GM18508 (cell line): ENCODE results near the gene PSTPIP2.
A peak's percentile ranks its signal among the peaks of the same experiment; 100 is the strongest.
"Not testable (repeated sequence)": the region's sequence is repeated elsewhere in the genome, so short reads cannot be mapped to it uniquely, and the experiment has no call there.

Experiments used
- ATAC-seq: cut with Tn5 transposase; IDR thresholded peaks from one replicate; pipeline ENCODE4 v1.9.1; 2021; ENCODE audit warnings: moderate number of reproducible peaks; ENCODE audit not compliant: insufficient read depth, unreplicated experiment

PSTPIP2 gene, protein sequence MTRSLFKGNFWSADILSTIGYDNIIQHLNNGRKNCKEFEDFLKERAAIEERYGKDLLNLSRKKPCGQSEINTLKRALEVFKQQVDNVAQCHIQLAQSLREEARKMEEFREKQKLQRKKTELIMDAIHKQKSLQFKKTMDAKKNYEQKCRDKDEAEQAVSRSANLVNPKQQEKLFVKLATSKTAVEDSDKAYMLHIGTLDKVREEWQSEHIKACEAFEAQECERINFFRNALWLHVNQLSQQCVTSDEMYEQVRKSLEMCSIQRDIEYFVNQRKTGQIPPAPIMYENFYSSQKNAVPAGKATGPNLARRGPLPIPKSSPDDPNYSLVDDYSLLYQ

DNA sequence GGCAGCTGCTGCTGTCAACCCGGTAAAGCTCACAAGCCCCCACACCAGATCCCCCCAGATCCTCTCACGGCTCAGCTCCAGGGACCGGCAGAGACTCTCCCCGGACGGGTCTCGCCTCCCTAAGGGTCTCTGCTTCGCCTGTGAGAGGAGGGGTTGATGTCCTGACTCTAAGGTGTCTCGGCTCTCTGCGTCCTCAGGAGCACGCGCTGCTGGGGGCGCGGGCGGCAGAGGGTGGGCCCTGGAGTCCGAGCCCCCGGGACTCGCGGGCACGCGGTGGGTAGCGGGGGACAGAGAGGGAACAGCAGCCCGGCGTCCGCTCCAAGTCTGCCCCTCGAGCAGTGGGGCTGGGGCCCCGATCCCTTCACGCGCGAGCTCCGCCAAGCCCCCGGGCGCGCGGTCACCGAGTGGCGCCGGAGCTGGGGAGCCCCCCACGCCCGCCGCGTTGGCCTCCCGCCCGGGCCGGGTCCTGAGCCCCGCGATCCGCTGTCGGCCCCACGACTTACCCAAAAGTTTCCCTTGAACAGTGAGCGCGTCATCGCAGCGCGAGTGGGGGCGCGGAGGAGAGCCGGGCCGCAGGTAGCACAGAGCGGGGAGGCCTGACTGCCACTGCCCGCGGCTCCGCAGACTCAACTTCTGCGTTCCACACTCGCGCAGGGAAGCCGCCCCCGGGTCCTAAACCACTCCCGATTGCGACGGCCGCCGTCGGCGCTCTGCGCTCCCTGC, at the start of gene PSTPIP2:
Gene PSTPIP2 (minus strand): TSS at position 608 of the 723 bp plus-strand sequence. CDS start 72 bp downstream, at position 536.
- ATAC-seq: no peak

DNA sequence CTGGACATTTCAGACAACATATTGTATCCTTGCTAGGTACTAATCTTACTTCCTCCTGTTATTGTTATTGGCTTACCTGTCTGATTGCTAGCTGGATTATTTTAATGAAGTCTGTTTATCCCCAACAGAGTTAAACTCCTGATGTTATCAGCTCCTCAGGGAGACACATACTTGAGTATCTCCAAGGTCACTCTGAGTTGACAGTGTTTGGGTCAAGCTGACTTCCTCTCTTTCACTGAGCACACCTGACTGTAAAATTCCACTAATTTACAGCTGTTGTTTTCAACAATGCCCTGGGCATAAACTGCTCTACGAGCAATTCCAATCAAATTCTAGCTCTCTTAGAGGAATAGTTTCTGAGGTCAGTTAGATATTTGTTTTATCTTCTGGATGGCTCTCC, 41.7 kb upstream of the PSTPIP2 start:
- no peak for ATAC-seq

DNA sequence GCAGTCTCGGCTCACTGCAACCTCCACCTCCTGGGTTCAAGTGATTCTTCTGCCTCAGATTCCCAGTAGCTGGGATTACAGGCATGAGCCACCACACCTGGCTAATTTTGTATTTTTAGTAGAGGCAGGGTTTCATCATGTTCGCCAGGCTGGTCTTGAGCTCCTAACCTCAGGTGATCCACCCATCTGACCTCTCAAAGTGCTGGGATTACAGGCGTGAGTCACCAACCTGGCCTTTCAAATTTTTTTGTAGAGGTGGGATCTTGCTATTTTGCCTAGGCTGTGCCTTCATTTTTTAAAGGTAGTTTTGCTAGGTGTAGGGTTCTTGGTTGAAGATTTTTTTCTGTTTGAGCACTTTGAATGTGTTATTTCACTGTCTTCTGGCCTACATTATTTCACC, 38.3 kb upstream of the PSTPIP2 start:
- no peak for ATAC-seq

DNA sequence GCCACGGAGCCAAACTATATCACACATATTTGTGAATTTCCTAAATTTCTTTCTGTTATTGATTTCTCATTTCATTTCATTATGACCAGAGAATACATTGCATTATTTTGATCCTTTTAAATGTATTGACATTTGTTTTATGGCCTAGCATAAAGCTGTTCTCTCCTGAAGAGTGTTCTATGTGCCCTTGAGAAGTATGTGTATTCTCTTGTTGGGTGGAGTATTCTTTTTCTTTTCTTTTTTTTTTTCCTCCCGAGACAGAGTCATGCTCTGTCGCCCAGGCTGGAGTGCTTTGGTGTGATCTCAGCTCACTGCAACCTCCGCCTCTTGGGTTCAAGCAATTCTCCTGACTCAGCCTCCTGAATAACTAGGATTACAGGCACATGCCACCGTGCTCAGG, 37.3 kb upstream of the PSTPIP2 start:
- no peak for ATAC-seq

DNA sequence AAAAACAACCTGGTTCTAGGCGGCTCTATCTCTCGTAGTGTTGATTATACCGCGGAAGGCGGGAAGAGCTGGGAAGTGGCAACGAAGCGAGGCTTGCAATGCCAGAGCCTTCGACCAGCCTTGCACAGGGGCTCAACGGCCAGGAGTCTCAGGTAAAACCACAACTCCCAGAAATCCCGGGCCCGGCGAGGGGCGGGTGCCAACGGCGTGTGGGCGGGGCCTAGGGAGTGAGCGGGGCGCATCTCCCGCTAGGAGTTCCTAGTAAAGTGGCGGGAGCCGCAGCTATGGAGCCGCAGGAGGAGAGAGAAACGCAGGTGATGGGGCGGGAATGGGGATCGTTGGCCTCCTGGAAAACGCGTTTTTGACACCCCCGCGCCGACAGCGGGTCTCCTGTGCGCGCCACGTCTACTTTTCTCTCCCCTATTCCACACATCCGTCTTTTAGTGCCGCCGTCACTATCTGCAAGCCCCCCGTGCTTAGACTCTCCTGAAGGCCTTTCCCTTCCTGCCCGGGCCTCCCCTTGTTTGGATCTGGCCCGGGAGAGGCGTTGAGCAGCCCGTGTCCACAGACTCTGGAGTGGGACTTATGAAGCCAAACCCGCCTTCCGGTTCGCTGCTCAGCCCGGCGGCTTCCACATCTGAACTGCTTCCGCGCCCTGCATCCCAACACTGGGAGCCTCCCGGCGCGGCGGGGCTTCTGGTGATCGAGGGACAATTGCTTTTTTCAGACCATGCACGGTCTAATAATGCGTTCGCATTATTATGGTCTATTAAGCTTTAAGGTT, 32.3 kb upstream of the PSTPIP2 start, which contains the start of gene HAUS1:
Gene HAUS1 (plus strand): TSS at position 258 of the 784 bp plus-strand sequence. CDS start 27 bp downstream, at position 285.
- peak; percentile 57 for ATAC-seq

DNA sequence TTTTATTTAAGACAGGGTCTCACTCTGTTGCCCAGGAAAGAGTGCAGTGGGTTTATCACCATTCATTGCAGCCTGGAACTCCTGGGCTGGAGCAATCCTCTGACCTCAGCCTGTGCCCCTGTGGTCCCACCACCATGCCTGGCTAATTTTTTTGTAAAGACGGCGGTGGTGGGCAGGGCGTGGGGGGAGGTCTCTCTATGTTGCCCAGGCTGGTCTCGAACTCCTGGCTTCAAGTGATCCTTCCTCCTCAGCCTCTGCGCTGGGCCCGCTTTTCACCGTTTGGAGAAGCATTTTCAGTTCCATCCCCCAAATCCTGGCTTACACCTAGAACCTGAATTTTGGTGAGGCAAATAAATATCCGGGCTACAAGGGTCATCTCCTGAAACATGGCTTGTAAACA, 27.4 kb upstream of the PSTPIP2 start:
- no peak for ATAC-seq

DNA sequence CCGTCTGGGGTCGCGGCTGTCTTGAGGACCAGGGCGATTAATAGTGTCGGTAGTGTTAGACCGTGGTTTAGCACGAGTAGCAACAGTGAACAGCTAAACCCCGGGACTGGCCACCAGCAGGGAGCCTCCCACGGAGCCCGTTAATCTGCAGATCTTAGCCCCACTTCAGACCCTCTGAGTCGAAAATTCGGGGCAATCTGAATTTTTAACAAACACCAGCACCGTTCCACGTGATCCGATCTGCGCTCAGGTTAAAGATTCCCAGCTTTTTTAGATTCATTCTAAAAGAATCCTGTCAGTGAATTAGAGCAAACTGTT, 26.5 kb upstream of the PSTPIP2 start:
- ATAC-seq: no peak

DNA sequence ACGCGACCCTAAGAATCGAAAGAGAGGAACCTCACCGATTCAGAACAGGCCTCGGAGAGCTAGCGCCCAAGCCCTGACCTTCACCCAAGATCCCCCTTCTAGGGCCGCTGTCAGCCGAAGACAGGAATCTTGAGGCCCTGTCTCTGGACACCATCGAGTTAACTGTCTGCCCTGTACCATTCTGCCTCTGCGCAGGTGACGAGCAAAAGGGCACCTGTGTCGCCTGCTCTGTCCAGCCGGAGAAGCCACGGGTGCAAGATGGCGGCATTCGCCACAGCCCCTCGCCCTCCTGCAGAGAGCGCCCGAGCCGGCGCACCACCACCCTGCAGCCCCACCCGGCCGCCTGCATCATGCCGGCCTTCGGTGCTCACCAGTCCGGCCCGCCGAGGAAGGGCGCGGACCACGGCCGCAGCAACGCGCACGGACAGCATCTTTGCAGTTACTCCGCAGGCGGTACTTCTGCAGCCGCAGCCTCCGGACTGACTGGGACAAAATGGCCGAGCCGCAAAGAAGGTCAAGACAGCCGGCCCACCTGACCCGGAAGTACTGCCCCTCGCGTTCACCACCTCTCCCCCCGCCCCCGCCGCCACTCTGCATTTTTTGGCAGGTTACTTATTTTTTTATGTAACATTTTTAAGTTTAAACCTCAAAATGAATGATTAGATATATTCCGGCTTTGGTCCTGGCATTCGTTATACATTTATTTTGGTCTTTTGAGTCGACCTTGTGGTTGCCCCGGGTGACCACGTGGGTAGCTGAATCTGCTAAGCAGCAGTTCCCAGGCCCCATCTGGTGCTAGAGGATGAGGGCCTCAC, 25.9 kb upstream of the PSTPIP2 start, which contains the start of gene ATP5F1A:
Gene ATP5F1A (minus strand): TSS at position 496 of the 815 bp plus-strand sequence. CDS start 65 bp downstream, at position 431.
- ATAC-seq: peak; percentile 55

DNA sequence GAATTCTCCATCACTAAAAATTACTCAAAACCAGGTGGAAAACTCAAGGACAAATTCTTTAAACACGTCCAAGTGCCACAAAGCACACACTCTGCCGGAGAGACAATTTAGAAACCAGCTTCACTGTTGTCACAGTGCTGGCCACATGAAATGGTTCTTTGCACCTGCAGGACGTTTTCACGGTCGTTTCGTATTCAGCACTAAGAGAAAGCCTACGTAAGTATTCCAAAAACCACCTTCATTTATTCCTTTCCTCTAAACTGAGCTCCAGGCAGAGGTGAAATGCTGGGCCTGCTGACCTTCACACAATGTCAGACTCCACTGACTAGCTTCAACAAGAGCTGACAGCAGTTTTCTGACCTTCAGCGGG, 25.4 kb upstream of the PSTPIP2 start:
- peak; percentile 18 for ATAC-seq

DNA sequence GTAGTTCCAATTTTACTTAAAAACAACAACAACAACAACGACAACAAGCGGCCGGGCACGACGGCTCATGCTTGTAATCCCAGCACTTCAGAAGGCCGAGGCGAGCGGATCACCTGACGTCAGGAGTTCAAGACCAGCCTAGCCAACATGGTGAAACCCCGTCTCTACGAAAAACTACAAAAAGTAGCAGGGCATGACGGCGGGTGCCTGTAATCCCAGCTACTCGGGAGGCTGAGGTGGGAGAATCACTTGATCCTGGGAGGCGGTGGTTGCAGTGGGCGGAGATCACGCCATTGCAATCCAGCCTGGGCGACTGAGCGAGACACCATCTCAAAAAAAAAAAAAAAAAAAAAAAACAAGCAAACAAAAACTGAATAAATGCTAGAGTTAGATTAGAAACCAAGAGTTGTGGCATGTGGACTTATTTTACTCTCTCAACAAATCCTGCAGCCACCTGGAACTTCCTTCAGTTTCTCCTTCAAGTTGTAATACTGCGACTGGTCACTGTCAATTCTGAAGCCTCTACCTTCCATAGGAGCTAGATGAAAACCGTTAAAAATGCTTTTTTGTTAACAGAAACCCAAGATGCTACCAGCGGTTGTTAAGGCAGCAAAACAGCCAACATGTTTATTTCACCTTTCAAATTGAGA, 24.7 kb upstream of the PSTPIP2 start:
- no peak for ATAC-seq

DNA sequence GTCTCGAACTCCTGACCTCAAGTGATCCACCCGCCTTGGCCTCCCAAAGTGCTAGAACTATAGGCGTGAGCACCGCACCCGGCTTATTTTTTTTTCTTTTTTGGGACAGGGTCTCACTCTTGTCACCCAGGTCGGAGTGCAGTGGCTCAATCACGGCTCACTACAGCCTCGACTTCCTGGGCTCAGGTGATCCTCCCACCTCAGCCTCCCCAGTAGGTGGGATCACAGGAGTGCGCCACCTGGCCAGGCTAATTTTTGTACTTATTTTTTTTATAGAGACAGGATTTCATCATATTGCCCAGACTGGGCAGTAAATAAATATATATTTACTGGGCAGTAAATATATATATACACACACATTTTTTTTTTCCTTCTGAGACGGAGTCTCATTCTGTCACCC, 23.5 kb upstream of the PSTPIP2 start:
- no peak for ATAC-seq

DNA sequence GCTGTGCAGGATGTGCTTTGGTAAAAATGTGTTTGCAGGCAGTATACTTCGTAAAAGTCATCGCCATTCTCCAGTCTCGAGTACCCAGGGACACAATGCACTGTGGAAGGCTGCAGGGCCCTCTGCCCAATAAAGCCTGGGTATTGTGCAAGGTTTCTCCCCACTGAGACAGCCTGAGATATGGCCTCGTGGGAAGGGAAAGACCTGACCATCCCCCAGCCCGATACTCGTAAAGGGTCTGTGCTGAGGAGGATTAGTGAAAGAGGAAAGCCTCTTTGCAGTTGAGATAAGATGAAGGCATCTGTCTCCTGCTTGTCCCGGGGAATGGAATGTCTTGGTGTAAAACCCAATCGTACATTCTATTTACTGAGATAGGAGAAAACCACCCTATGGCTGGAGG, 16.4 kb upstream of the PSTPIP2 start:
- not testable (repeated sequence) for ATAC-seq

DNA sequence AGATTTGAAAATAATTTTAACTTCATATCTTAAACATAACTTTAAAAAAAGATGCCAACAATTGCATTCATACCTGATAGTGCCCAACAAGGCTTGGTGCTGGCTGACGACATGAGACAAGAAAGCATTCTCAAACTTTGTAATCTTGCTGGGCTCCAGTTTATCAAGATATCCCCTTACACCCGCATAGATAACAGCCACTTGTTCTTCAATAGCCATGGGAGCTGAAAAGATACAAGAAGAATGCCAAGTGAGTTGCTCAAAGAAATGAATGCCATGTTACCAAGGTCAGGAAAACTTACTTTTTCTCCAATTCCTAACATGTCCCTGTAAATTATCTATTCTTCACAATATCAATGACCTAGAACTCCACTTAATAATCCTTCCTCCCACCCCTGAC, 12.4 kb upstream of the PSTPIP2 start:
- no peak for ATAC-seq

DNA sequence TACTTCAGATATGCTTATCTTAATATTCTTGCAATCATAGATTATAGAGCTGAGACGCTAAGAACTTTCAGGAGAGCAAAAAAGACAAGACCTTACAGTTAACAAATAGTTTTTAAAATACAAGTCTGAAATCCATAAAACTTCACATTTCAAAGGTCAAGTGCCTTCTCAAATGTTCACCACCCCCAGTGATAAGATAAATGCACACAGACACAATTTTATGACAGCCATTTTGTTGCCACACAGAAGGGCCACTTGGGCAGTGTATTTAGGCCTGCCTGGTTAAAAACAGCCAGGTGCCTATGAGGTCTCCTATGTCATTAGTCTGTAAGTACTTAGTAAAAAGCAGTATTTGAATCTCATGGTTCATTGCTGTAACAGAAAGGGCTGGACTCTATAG, 8.1 kb upstream of the PSTPIP2 start:
- ATAC-seq: no peak

DNA sequence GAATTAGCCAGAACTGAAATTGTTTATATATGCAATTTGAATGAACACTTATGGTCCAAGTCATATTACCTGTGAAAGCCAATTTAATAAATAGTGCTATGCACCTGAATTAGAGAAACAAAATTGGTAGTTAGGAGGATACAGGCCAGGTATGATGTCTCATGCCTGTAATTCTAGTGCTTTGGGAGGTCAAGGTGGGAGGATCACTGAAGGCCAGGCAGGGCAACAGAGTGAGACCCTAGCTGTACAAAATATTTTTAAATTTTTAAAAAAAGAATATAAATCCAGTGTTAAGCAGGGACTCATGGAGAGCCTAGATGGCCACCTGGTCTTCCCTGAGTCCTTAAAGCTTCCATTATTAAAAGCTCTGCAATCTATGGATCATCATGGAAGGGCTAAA, 7.3 kb upstream of the PSTPIP2 start:
- ATAC-seq: no peak

DNA sequence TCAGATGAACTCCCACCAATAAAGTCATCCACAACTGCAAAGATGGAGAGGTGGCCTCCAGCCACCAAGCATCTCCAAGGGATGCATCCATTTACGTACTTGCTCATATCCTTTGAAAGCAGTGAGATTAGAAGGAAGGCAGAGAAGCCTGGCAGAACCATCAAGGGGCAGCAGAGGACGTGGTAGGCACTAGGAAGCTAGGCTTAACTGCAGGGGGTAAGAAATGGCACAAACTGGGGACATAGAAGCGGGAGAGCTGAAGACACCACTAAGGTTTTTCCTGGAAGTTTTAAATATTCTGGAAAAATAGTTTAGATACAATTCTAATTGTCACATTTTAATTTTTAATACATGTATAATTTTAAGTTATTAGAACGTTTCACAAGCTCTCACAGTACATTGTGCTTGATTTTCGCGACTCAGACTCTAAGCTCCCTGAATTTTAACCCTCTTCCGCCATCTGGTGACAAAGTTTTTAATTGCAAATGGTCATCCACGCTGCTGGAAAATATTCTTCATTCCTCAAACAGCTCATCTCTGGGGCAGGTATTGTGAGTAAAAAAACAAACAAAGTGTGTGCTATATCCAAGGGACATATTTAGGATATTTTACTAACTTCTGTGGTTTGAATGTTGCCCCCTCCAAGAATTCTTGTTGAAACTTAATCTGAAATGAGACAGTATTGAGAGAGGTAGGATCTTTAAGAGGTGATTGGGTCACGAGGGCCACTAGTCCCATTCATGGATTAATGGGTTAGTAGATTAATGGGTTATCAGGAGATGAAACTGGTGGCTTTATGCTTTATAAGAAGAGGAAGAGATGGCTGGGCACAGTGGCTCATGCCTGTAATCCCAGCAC, 1.6 kb upstream of the PSTPIP2 start:
- no peak for ATAC-seq

DNA sequence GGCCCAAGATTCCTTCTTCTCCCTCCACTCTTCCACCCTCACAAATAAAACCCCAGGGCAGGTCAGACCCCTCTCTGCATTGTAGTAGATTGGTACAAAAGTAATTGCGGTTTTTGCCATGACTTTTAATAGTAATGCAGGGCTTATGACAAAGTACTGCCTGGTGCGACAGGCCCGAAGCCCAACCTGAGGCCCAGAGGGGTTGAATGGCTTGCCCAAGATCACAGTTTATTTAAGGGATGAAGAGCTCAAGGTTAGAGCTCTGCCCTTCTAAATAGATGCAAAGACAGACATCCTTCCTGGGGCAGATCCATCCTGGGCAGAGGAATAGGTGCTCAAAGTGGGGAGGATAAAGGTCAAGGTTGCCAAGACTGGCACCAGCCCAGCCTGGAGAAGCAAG, 899 bp upstream of the PSTPIP2 start:
- no peak for ATAC-seq

DNA sequence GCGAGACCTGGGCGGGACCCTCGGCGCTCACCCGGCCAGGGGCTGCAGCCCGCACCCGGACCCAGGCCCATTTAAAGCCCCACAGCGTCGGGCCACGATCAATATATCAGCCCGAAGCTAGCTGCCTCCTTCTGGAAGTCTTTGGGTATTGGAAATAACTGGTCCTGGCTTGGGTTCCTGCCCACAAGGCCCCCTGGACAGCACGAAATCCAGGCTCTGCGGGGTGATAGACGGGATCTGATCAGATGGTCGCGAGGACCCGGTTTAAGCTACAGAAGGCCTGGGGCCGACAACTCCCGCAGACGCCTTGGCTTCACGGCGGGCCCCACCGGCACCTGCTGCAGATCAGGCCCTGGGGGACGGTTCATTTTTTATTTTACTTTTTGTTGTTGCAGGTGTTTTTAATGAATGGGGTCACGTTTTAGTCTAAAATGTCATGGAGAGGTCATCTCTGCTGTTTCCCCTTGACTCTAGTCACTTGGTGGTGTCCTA, 362 bp upstream of the PSTPIP2 start:
- no peak for ATAC-seq
